PFSK-1 (cell line): ENCODE results near the gene APOBR.

Experiments
- FOXP2 ChIP-seq: optimal IDR thresholded peaks from 2 replicates; pipeline ENCODE3; 2011; ENCODE audit warnings: borderline replicate concordance, control low read depth, inconsistent platforms; ENCODE audit not compliant: insufficient read depth; ENCODE audit errors: extremely low read length, extremely low read depth
- POLR2AphosphoS5 ChIP-seq: IDR thresholded peaks from 2 replicates; pipeline ENCODE4 v1.6.1; 2012; ENCODE audit warnings: low read depth, mild to moderate bottlenecking, control low read depth, low read length, moderate library complexity
- REST ChIP-seq, 2 experiments: IDR thresholded peaks; 2 replicates each; pipeline versions ENCODE4 v1.6.1 to v1.8.0; 2011 to 2012; ENCODE audit warnings: low read depth in 2 of 2, low read length in 2 of 2, control low read depth in 1 of 2, inconsistent platforms in 1 of 2, mild to moderate bottlenecking in 1 of 2, moderate library complexity in 1 of 2; ENCODE audit not compliant: insufficient read depth in 1 of 2
- SIN3A ChIP-seq: IDR thresholded peaks from 2 replicates; pipeline ENCODE4 v1.6.1; 2012; ENCODE audit warnings: mild to moderate bottlenecking, low read length, moderate library complexity, borderline replicate concordance; ENCODE audit not compliant: insufficient read depth
- TAF1 ChIP-seq: IDR thresholded peaks from 2 replicates; pipeline ENCODE4 v1.6.1; 2012; ENCODE audit warnings: low read length, control low read depth, borderline replicate concordance; ENCODE audit not compliant: insufficient read depth

The APOBR gene

GRCh38 chr16:28529124-28529523, 34.7 kb downstream of the APOBR start:
- TF ChIP-seq FOXP2 (no peak), SIN3A (no peak), POLR2AphosphoS5 (no peak), TAF1 (no peak), REST (IDR thresholded peaks at IDR 0.05; ENCODE audit: insufficient read depth in 1 of 2, low read depth in 2 of 2, low read length in 2 of 2) (no peak)

- no peak for TF ChIP-seq SIN3A
- no peak for TF ChIP-seq TAF1
- TF ChIP-seq POLR2AphosphoS5: no peak
These were observed 37.6 kb downstream of the APOBR start for GRCh38 chr16:28531777-28532744.

- no peak for TF ChIP-seq POLR2AphosphoS5
These were observed 38.7 kb downstream of the APOBR start for GRCh38 chr16:28532940-28533647.

- TF ChIP-seq POLR2AphosphoS5: 0 out of 2 replicates have a peak, but pooled peaks have one; percentile 22
- TF ChIP-seq TAF1: no peak
- no peak for TF ChIP-seq SIN3A
- TF ChIP-seq FOXP2: no peak
These were observed 40.3 kb downstream of the APOBR start for GRCh38 chr16:28534542-28535373.

GRCh38 chr16:28537076-28537475, 42.6 kb downstream of the APOBR start:
- TF ChIP-seq TAF1 (no peak), FOXP2 (no peak), POLR2AphosphoS5 (no peak), SIN3A (no peak), REST (IDR thresholded peaks at IDR 0.05; ENCODE audit: insufficient read depth in 1 of 2, low read depth in 2 of 2, low read length in 2 of 2) (no peak)

GRCh38 chr16:28537964-28538732, 43.7 kb downstream of the APOBR start:
- TF ChIP-seq REST (IDR thresholded peaks at IDR 0.05; ENCODE audit: insufficient read depth in 1 of 2, low read depth in 2 of 2, low read length in 2 of 2) (no peak), FOXP2 (no peak)
